ENCODE data around the gene PXT1. TPM values are rescaled to one million over a fixed set of nuclear protein-coding genes. Genes with fewer than 3 reads are reported as not detected.

Gene PXT1
- total RNA-seq, 1 donor from 2014 or later: not detected

DNA sequence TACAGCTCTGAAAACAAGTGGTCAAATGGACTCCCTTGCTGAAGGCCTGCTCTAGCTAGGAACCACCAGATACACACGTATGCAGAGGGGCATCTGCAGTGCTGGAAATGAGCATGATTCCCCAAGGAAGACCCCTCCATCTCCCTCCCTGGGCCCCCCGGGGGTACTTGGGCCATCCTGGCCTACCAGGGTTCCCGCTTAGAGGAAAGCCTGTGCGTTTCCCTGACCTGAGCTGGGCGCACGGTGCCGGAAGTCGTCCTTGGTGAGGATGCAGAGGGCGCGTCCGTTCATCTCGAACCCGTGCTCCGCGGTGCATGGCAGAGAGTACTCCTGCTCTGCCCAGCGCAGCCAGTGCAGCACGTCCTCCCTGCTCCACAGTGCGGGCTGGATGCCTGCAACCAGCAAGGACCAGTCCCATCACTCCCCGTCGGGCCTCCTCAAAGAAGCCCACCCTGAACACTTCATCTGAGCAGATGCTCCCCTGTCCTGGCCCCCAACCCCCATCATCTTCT, 67.0 kb downstream of the PXT1 start:
- intact Hi-C loops (cut with DNase I): no loop called here
- H3K4me1 ChIP-seq: peaks cover 4% of the 10 kb centered on the region
- no peak for DNase-seq (ENCODE audit: extremely low spot score in 2 of 2)
- no peaks in the 10 kb centered on the region for H3K9me3 ChIP-seq
- H3K4me3 ChIP-seq: no peak overlapping the region
- H3K27ac ChIP-seq: no peak overlapping the region
- no peaks in the 10 kb centered on the region for H3K27me3 ChIP-seq
- TF ChIP-seq POLR2AphosphoS5 (IDR thresholded peaks at IDR 0.05; ENCODE audit: insufficient read depth in 1 of 2, low read depth in 1 of 2): no peak
- TF ChIP-seq, protein P1, sequence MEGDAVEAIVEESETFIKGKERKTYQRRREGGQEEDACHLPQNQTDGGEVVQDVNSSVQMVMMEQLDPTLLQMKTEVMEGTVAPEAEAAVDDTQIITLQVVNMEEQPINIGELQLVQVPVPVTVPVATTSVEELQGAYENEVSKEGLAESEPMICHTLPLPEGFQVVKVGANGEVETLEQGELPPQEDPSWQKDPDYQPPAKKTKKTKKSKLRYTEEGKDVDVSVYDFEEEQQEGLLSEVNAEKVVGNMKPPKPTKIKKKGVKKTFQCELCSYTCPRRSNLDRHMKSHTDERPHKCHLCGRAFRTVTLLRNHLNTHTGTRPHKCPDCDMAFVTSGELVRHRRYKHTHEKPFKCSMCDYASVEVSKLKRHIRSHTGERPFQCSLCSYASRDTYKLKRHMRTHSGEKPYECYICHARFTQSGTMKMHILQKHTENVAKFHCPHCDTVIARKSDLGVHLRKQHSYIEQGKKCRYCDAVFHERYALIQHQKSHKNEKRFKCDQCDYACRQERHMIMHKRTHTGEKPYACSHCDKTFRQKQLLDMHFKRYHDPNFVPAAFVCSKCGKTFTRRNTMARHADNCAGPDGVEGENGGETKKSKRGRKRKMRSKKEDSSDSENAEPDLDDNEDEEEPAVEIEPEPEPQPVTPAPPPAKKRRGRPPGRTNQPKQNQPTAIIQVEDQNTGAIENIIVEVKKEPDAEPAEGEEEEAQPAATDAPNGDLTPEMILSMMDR (IDR thresholded peaks at IDR 0.05): no peak
- TF ChIP-seq POLR2A (IDR thresholded peaks at IDR 0.05): no peak
- no peaks in the 10 kb centered on the region for H3K36me3 ChIP-seq

DNA sequence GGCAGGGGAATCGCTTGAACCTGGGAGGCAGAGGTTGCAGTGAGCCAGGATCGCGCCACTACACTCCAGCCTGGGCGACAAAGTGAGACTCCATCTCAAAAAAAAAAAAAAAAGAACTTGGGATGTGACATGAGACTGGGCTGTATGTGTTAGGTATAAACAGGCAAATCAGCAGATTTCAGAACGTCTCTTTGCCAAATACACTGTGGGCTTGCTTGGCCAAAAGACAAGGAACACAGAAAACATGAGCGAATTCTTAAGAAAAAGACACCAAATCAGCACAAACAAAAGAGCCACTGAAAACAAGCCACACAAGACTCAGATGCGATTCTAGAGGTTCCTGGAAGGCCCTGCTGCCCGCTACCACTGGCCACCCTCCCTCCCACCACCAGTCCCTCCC, 67.7 kb downstream of the PXT1 start:
- intact Hi-C loops (cut with DNase I): no loop called here
- no peak overlapping the region for H3K4me3 ChIP-seq
- no peaks in the 10 kb centered on the region for H3K27me3 ChIP-seq
- H3K27ac ChIP-seq: no peak overlapping the region
- no peaks in the 10 kb centered on the region for H3K36me3 ChIP-seq
- DNase-seq (ENCODE audit: extremely low spot score in 2 of 2): no peak
- H3K9me3 ChIP-seq: no peaks in the 10 kb centered on the region
- H3K4me1 ChIP-seq: peaks cover 4% of the 10 kb centered on the region
- TF ChIP-seq, protein P1 (IDR thresholded peaks at IDR 0.05): no peak
- no peak for TF ChIP-seq POLR2A (IDR thresholded peaks at IDR 0.05)
- no peak for TF ChIP-seq POLR2AphosphoS5 (IDR thresholded peaks at IDR 0.05; ENCODE audit: insufficient read depth in 1 of 2, low read depth in 1 of 2)

DNA sequence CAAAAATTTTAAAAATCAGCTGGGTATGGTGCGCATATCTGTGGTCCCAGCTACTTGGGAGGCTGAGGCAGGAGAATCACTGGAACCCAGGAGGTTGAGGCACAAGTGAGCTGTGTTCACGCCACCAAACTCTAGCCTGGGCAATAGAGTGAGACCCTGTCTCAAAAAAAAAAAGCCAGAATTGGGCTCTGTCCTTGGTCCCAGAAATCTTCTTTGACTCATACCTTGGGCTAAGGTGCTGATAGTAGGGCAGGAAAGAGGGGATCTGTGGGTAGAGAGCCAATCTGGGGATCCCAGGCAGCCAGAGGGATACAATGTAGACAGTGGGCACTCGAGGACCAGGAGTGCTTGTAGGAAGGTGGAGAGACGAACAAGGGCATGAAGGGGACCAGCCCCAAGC, 68.5 kb downstream of the PXT1 start:
- no peak for DNase-seq (ENCODE audit: extremely low spot score in 2 of 2)
- intact Hi-C loops (cut with DNase I): no loop called here
- Histone ChIP-seq H3K4me3 (no peak overlapping the region), H3K27me3 (no peaks in the 10 kb centered on the region), H3K9me3 (no peaks in the 10 kb centered on the region), H3K27ac (no peak overlapping the region), H3K36me3 (no peaks in the 10 kb centered on the region), H3K4me1 (peaks cover 4% of the 10 kb centered on the region)
- TF ChIP-seq POLR2A (IDR thresholded peaks at IDR 0.05) (no peak), POLR2AphosphoS5 (IDR thresholded peaks at IDR 0.05; ENCODE audit: insufficient read depth in 1 of 2, low read depth in 1 of 2) (no peak)
- TF ChIP-seq, protein P1 (IDR thresholded peaks at IDR 0.05): no peak

DNA sequence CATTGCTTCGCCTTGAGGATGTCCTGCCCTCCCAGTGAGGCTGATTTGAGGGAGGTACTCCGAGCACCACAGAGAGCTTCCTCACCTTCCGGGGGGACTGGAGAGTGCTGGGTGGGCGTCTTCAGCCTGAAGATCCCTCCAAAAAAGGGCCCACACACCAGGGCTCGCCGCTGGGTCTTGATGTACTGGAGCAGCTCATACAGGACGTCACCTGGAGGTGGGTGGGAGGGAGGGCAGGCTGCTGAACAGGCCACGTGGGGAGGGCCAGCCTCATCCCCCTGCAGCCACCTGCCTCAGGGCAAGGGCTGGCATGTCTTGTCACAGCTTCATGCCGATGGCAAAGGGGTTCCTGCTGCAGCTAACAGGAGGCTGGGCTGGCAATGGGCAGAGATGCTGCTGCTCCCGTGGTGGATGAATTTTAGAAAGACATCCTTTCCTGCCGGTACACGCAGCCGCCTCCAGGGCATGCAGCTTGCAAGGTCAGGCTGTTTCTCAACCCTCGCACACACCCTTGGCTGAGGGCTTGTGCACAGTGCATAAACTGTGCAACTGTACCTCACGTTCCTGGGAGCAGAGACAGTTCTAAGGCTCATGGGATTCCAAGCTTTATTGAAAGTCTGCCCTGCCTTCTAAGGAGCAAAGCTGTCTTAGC, 69.2 kb downstream of the PXT1 start:
- intact Hi-C loops (cut with DNase I): no loop called here
- no peaks in the 10 kb centered on the region for H3K9me3 ChIP-seq
- H3K4me1 ChIP-seq: peaks cover 4% of the 10 kb centered on the region
- TF ChIP-seq POLR2AphosphoS5 (IDR thresholded peaks at IDR 0.05; ENCODE audit: insufficient read depth in 1 of 2, low read depth in 1 of 2): peak in 1 of 2 donors; percentile 51
- TF ChIP-seq POLR2A (IDR thresholded peaks at IDR 0.05): no peak
- TF ChIP-seq, protein P1 (IDR thresholded peaks at IDR 0.05): no peak
- no peaks in the 10 kb centered on the region for H3K27me3 ChIP-seq
- no peaks in the 10 kb centered on the region for H3K36me3 ChIP-seq
- no peak overlapping the region for H3K4me3 ChIP-seq
- no peak for DNase-seq (ENCODE audit: extremely low spot score in 2 of 2)
- no peak overlapping the region for H3K27ac ChIP-seq

DNA sequence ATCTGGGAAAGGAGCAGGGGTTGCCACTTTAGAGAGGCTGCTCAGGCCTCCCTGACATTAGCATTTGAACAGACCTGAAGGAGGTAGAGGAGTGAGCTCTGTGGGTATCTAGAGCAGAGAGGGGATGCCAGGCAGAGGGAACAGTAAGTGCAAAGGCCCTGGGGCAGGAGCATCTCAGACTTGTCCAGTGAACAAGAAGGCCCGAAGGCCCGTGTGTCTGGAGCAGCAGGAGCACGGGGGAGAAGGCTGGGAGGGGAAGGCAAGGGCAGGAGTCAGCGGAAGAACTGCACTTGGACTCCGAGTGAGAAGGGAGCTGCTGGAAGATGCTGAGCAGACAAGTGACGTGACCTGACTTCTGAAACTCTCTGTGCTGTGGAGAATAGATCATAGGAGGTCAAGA, 70.6 kb downstream of the PXT1 start:
- H3K27ac ChIP-seq: no peak overlapping the region
- peaks cover 4% of the 10 kb centered on the region for H3K4me1 ChIP-seq
- TF ChIP-seq POLR2AphosphoS5 (IDR thresholded peaks at IDR 0.05; ENCODE audit: insufficient read depth in 1 of 2, low read depth in 1 of 2) (no peak), POLR2A (IDR thresholded peaks at IDR 0.05) (no peak)
- TF ChIP-seq, protein P1 (IDR thresholded peaks at IDR 0.05): no peak
- intact Hi-C loops (cut with DNase I): no loop called here
- no peaks in the 10 kb centered on the region for H3K36me3 ChIP-seq
- no peak overlapping the region for H3K4me3 ChIP-seq
- H3K27me3 ChIP-seq: no peaks in the 10 kb centered on the region
- no peak for DNase-seq (ENCODE audit: extremely low spot score in 2 of 2)
- H3K9me3 ChIP-seq: no peaks in the 10 kb centered on the region

All from vagina (tissue), 2 donors.